ENCODE data around the gene PPM1B.
"Not testable (repeated sequence)": the region's sequence is repeated elsewhere in the genome, so short reads cannot be mapped to it uniquely, and the experiment has no call there.

Gene PPM1B

DNA sequence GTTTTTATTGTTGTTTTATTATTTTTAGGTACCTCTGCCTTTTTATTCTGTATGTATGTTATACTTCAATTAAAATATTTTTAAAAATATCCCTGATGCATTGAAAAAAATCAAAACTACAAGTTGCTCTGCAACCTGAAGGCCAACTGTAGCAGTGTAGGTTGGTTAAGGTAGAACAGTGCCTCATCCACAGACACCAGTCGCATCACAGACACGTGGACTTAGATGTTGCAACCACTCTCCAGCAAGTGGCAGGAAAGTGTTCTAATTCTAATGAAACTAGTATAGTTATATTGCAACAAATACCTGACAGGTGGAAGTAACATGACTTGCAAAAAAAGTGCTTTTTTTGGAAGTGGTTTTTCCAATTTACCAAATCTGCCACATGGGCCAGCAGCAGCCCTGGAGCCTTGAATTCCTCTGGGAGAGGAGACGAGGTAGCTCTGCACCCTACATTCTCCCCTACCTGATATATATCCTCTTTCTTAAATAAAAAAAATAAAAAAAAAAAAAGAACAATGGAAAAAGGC is 78.2 kb downstream of the PPM1B start:
- in situ Hi-C loops (cut with MboI; ENCODE audit: low sequenced_read_pairs), result no loop called here

DNA sequence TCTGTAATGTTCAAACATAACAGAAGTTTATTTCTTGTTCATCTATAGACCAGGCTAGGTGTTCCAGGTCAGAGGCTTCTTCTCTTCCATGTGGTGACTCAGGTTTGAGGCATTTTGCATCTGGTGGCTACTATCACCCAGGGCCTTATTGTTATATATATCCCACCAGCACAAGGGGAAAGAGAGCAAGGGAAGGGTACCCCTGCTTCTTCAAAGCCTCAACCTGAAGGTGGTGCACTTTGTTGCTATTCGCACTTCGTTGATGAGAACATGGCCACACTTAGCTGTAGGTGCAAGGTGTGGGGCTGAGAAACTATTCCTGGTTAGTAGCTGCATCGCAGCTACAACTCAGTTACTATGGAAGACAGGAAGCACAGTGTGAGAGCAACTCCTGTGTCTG is 79.2 kb downstream of the PPM1B start:
- in situ Hi-C loops (cut with MboI; ENCODE audit: low sequenced_read_pairs), result no loop called here

DNA sequence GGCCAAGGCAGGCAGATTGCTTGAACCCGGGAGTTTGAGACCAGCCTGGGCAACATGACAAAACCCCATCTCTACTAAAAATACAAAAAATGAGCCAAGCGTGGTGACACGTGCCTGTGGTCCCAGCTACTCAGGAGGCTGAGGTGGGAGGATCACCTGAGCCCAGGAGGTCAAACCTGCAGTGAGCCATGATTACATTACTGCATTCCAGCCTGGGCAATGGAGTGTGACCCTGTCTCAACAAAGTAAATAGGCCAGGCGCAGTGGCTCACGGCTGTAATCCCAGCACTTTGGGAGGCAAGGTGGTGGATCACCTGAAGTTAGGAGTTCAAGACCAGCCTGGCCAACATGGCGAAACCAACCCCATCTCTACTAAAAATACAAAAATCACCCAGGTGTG is 80.6 kb downstream of the PPM1B start:
- in situ Hi-C loops (cut with MboI; ENCODE audit: low sequenced_read_pairs), result not testable (repeated sequence)

DNA sequence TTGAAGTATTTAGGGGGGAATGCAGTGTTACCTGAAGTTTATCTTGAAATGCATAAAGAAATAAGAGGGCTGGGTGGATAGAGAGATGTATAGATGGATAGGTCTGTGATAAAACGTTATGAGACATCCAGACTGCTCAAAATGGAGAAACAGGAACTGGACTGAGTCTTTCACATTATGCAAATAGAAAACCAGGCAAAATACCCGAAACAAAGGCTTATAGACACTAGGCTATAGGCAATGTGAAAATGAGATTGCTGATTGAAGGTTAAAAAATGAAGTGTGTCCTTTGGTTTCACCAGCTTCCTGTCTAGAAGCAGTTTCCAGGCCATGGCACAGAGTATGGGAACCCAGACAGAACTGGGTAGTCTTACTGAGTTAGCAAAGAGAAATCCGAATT is 81.7 kb downstream of the PPM1B start:
- in situ Hi-C loops (cut with MboI; ENCODE audit: low sequenced_read_pairs), result no loop called here

DNA sequence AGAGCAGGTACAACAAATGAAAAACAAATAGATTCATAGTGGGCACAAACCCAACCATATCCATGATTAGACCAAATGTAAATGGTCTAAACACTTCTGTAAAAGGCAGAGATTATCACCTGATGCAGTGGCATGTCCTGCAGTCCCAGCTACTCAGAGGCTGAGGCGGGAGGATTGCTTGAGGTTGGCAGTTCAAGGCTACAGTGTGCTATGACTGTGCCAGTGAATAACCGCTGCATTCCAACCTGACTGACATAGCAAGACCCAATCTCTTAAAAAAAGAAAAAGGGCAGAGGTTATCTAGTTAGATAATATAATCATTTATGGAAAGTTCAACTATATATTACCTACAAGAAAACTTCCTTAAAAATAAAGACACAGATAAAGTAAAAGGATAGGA is 85.3 kb downstream of the PPM1B start:
- in situ Hi-C loops (cut with MboI; ENCODE audit: low sequenced_read_pairs), result no loop called here

DNA sequence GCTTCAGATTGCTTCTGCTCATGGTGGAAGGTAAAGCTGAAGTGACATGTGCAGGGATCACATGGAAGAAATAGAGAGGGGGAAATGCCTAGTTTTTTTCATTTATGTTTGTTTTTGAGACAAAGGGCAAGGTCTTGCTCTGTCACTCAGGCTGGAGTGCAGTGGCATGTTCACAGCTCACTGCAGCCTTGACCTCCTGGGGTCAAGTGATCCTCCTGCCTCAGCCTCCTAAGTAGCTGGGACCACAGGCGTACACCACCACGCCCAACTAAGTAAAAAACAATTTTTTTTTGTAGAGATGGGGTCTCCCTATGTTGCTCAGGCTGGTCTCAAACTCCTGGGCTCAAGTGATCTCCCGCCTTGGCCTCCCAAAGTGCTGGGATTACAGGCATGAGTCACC is 87.0 kb downstream of the PPM1B start:
- in situ Hi-C loops (cut with MboI; ENCODE audit: low sequenced_read_pairs), result not testable (repeated sequence)

DNA sequence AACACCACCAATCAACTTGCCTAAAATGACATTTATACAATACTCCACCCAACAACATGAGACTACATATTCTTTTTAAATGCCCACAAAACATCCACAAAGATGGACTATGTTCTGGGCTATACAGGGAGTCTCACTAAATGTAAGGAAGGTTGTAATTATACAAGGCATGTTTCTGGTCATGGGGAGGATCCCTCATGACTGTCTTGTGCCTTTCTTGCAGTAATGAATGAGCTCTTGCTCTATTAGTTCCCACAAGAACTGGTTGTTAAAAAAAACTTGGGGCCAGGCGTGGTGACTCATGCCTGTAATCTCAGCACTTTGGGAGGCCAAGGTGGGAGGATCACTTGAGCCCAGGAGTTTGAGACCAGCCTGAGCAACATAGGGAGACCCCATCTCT is 89.1 kb downstream of the PPM1B start:
- in situ Hi-C loops (cut with MboI; ENCODE audit: low sequenced_read_pairs), result not testable (repeated sequence)

DNA sequence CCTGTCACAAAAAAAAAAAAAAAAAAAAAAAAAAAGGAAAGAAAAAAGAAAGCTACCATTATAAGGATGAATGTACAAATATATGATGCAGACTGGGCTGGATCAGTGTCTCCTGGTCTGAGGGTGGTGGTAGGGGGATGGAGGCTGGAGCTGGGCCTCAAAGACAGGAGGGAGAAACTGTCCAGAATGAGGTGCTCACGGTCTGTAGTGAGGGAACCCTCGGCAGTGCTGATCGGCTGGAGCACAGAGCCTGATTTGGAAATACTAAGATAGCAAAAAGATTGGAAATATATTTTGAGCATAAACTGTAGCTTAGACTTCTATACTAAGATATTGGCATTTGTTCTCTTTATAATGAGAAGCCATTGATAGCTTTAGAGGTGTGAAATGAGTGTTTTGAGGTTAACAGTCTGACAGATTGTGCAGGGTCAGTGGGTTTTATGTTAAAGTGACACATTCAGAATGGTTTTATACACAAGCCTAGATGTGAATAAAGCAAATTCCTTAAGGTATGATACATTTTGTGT is 98.7 kb downstream of the PPM1B start:
- in situ Hi-C loops (cut with MboI; ENCODE audit: low sequenced_read_pairs), result no loop called here

DNA sequence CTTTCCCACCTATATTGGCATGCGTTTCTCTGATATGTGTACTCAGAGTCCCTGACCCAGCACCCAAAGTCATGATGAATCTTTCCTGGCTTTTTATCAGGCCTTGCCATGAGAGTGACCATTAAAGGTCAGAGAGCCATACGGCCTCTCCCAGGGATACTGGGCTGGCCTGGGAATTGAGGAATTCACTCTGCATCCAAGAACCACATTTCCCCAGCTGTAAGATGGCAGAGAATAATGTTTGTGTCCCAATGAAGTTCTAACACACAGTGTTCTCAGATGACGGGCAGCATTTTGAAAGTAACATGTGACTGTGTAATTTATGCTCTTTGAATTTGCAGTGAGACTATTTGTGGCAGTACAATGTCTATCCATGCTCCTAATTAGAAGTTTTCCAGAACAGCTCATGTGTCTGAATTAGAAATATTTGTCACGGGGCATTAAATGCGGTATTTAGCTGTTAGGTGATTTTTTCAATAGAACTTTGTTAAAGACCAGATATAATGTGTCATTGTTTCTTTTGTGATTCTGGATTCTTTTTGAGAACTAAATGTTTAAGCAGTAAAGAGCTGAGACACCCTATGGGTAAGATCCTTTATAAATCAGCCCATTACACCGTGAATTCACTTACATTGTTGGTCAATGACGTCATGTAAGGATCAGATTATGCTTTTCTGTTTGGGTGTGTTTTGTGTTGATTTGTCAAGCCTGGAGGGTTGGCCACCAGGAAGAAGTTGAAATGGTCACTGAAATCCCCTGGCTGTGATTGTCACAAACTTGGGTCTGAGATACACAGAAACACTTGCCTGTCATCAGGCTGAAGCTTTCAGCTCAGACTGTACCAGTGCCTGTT is 99.3 kb downstream of the PPM1B start:
- in situ Hi-C loops (cut with MboI; ENCODE audit: low sequenced_read_pairs), result no loop called here

DNA sequence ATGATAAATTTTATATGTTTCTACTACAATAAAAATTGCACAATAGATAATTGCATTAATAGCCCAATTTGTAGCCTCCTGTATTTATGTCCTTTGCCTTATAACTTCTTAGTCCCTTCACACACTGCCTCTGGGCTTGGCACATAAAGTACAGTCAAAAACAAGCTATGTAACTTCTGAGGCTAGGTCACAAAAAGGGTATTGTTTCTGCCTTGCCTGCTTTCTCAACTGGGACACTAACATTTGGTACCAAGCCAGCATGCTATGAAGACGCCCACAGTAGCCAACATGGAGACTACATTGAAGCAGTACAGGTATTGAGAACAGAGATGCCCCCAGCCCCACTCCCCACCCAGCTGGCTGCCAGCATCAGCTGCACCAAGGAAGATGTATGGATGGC is 101.2 kb downstream of the PPM1B start:
- in situ Hi-C loops (cut with MboI; ENCODE audit: low sequenced_read_pairs), result no loop called here

DNA sequence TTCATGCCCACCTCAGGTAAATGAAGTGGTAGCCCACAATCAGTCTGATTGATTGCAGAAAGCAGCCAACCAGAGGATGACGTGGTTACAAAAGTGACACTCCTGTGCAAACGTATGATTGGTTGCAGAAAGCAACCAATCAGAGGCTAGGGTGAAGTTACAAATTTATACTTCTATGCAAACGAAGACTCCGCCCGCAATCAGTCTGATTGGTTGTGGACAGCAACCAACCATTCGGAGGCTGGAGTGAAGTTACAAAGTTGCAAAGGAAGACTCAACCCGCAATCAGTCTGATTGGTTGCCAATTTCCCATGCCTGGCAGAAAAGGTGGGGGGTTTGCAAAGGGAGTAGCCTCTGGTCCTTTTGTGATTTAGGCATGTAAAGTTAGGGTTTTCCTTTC is 102.6 kb downstream of the PPM1B start:
- in situ Hi-C loops (cut with MboI; ENCODE audit: low sequenced_read_pairs), result no loop called here

DNA sequence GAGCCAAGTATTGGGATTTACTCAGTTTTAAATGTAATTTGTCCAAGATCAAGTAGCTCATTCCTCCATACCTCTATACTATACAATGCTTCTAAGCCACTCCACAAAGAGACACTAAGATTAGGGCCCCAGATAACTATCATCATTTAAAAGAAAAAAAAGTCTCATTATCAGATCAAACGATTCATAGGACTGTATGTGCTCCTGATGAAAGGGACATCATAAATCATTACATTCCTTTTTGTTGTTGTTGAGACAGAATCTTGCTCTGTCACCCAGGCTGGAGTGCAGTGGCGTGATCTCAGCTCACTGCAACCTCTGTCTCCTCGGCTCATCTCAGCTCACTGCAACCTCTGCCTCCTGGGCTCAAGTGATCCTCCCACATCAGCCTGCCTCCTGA is 104.4 kb downstream of the PPM1B start:
- in situ Hi-C loops (cut with MboI; ENCODE audit: low sequenced_read_pairs), result no loop called here

DNA sequence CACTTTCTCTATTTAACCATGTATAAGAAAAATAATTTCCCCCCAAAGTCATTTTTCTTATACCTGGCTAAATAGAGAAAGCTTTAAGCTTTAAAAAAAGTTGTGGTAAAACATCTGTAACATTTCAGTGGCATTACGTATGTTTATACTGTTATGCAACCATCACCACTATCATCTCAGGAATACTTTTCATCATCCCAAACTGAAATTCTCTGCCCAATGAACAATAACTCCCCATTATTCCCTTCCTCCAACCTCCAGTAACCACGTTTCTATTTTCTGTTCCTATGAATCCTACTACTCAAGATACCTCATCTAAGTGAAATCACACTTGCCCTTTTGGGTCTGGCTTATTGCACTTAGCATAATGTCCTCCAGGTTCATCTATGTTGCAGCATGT is 104.9 kb downstream of the PPM1B start:
- in situ Hi-C loops (cut with MboI; ENCODE audit: low sequenced_read_pairs), result no loop called here

DNA sequence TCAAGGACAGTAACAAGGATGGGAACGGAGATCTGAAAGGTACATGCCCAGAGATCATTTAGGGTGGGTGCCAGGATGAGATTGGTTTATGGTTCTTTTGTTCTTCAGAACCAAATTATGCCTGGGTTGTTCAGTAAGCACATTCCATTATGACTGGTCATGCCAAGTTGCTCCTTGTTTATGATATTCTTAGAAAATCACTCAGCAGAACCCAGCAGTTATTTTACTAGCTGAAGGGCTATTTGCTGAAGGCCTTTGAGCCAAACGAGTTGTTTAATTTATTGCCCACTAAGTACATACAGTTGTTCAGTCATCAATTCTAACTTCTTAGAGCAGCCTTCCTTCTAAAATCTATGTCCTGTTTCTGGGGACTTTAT is 107.2 kb downstream of the PPM1B start:
- in situ Hi-C loops (cut with MboI; ENCODE audit: low sequenced_read_pairs), result no loop called here

DNA sequence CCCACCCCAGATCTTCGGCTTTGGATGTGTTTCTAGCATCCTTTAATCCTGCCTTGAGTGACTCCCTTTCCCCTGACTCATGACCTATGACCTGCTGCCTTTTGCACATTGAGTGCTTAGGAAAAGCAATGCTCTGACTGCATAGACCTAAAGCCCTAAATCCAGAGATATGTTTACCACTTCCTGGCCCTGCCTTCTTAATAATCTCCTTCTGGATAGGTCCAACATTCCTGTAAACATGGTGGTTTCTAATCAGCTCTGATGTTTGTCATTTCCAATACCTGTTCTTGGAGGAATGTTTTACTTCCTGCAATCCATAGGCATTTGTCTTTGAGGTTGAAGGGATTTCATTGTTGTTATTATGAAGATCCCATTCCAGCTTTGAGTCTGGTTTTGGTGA is 108.9 kb downstream of the PPM1B start:
- in situ Hi-C loops (cut with MboI; ENCODE audit: low sequenced_read_pairs), result no loop called here

DNA sequence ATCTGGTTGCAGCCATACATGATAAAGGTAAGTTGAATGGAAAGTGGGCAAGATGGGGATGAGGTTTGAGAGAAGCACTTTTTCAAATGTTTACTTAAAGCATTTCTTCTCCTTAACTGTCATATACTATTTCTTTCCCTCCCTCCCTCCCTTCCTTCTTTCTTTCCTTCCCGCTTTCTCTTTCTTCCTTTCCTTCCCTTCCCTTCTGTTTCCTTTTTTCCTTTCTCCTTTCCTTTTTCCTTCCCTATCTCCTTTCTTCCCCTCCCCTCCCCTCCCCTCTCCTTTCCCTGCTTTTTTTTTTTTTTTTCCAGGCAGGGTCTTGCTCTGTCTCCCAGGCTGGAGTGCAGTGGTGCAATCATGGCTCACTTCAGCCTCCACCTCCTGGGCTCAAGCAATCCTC is 112.2 kb downstream of the PPM1B start:
- in situ Hi-C loops (cut with MboI; ENCODE audit: low sequenced_read_pairs), result no loop called here
